ENCODE measurements around the gene PHF13.

PHF13 gene

DNA sequence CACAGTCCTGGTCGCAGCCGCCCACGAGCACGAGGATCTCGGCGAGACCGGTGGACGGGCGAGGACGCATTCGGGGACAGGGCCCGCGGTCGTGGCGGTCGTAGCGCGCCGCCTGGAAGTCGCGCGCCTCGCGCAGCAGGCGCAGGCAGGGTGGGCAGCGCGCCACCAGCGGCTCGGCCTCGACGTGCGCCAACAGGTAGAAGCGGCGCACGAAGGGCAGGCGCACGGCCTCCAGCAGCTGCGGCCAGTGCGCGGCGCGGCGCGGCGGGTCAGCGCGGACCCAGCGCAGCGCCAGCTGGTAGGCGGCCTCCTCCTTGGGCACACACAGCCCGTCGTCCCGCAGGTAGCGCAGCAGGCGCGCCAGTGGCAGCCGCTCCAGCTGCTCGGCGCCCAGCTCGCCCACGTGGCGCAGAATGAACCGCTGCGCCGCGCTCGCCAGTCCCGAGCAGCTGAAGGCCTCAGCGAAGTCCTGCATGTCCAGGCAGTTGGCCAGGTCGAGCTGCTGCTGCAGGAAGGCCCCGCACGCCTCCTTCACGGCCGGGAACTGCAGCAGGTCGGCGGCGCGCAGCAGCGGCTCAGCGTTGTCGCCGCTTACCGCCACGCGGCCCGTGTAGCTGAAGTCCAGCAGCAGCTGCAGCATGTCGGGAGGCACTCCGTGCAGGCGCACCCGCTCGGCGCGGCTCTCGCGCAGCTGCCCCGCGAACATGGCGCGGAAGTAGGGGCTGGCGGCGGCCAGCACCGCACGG, 11.4 kb upstream of the PHF13 start:
- DNase-seq (ENCODE audit: low spot score): peak; percentile 66

DNA sequence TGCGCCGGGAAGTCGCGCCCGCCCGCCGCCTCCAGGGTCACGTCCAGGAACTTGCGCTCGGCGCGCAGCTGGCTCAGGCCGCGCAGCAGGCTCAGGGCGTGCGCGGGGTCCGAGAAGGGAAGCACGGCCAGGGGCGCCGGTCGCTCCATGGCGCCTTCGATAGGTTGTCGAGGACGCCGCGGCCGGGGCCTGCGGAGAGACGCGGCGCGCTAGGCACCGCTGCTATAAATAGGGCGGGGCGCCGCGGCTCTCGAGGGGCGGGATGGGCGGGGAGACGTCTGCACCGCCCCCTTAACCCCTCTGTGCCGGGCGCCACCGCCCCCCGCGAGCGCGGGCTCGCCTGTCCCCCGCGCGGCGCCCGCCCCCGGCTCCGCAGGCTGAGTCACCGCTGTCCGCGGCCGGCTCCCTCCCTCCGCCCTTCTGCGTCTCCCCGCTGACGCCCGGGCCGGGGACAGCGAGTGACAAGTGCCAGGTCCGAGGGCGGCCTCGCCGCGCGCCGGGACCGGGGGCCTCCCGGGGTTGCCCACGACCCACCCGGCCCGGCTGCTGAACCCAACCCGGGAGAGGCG, 10.8 kb upstream of the PHF13 start, which contains the start of gene KLHL21:
Gene KLHL21, minus strand, starts transcription at position 201 of the 569 bp plus-strand sequence. Its CDS starts 52 bp downstream, at position 149.
- peak; percentile 90 for DNase-seq (ENCODE audit: low spot score)

DNA sequence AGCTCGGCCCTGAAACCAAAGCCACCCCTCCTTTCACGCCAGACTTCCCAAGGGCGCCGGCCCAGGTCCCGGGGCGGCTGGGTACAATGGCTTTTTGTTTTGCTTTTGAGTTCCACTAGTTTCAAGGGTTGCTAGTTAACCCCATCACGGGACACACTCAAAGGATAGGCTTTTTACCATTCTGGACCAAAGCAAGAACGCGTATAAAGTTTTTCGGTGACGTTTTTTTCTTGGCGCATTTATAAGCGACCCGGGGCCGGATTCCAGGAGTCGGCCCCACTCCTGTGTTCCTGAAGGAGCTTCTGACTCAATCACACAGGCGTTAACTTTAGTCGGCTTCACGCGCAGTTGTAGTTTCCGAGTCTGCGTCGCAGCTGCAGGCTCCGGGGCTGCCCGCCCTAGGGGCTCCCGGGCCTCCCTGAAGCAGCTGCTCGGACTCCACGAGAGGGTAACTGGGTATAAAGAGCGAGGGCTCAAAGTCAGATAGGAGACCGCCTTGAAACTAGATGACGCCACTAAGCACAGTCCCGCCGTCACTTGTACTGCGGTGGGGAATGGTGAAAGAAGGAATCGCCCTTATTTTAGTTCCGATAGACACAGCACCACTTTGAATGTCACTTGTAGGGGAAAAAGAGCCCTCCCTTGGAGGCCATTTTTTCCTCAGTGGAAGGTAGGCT, 10.2 kb upstream of the PHF13 start:
- DNase-seq (ENCODE audit: low spot score): no peak

- no peak for DNase-seq (ENCODE audit: low spot score)
Observed at GRCh38 chr1:6603915-6604558, 9.5 kb upstream of the PHF13 start.

- no peak for DNase-seq (ENCODE audit: low spot score)
Observed at GRCh38 chr1:6612641-6613360, 730 bp upstream of the PHF13 start.

GRCh38 chr1:6614019-6614928, 743 bp downstream of the PHF13 start:
- DNase-seq (ENCODE audit: low spot score): peak; percentile 91

GRCh38 chr1:6614929-6615785, 1.6 kb downstream of the PHF13 start:
- DNase-seq (ENCODE audit: low spot score): no peak

DNA sequence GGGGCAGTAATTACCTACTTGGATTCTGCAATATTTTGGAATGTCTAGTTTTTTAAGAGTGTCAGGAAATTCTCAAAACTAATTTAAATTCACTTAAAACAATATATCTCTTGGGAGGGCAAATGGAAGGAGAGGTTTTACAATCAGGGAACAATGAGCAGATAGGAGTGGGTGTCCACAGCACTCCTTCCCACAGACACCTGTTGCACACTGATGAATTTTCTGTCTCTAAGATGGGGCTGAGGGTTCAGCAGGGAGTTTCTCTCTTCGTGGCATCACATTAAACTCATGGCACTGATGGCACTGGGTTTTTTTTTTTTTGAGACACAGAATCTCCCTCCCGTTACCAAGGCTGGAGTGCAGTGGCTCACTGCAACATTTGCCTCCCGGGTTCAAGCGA, 5.5 kb downstream of the PHF13 start:
- DNase-seq (ENCODE audit: low spot score): no peak

GRCh38 chr1:6621429-6622391, 8.2 kb downstream of the PHF13 start:
- DNase-seq (ENCODE audit: low spot score): no peak

DNA sequence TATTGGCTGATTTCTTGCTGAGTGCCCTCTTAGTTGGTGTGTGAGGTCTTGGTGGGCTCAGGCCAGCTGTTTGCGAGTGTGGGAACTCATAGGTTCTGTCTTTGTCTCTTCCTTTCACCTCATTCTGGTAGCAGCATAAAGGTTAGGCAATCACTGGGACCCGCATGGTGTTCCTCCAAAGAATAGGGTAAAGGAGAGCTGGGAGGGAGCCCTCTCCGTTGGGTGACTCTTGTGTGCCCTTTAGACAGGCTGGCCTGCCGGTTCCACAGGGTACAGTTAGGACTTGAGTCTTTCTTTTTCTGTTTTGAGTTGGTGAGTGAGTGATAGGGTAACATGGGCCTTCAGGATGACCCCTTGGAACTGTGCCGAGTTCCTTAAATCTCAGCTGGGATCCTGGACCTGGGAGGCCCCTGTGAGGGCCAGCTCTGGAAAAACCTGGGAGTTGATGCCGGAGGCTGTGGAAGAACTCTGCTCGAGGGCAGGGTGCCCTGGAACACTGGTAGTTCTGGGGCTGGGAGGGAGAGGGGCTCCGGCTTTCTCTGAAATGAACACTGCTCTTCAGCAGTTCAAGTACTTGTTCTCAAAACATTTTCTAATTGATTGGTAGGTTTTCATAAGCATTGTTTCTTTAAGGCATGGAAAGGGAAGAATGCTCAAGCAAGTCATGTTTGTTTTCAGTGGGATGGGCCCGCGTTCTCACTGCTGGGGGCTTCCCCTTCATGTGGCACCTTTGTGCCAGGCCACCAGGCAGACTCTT, 9.0 kb downstream of the PHF13 start:
- no peak for DNase-seq (ENCODE audit: low spot score)

DNA sequence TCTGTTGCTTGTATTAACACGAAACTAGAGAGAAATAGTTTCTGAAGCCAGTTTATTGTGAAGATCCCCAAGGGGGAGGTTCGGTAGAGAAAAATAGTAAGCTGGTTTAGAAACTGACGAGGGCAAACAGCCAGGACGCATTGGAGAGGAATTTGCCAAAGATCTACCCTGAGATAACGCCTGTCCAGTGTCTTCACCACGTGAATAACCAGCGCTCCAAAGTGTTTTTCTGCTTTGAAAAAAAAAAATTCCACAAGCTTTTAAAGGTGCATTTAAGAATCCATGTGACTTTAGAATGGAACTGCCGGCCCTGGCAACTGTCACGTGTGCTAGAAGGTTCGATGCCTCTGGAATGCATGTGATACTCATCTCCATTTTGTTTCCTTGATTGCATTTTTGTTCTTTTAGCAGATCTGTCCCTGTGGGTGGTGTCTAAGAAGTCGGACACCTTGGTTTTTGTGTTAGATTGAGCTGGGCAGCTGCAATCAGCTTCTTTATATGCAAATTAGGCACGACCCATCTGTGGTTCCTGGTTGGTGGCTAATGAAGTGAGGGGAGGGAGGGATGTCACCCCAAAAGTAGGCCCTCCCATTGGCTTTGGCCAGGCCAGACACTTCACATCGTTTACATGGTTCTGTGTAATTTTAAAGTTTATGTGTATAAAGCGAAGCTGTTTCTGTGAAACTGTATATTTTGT, 9.9 kb downstream of the PHF13 start:
- DNase-seq (ENCODE audit: low spot score): no peak

DNA sequence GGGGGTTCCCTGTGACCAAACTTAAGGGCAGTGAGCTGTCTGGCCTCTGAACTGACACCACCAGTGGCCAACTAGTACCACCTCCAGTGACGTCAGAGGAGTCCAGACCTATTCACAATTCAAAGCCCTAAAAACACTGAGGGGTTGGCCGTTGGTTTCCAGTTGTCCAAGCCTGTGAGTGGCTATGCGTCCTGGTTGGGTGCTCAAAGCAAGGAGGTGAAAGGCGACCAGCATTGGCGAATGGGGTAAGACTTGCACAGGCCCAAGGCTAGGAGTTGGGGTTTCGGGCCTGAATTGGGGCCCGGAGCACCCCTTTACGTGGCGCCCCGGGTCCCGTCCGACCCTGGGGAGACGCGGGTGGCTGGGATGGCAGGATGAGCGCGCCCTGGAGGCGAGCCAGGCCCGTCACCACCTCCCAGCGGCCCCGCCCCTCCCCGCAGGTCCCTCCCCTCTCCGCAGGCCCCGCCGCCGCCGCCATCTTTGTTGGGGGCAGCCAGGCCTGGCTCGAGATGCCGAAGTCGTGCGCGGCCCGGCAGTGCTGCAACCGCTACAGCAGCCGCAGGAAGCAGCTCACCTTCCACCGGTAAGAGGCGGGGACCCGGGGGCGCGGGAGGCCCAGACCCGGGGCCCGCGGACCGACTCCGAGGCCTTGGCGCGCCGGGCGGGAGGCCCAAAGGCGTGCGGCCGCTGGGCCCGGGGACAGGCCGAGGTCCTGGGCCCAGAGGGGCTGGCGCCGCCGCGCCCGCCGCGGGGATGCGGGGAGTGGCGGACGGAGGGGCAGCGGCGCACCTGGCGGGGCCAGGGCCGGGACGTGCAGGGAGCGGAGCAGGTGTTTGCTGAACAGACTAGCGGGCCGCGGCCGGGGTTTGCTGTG, 11.4 kb downstream of the PHF13 start, which contains the start of gene THAP3:
Gene THAP3, plus strand, starts transcription at position 159 of the 874 bp plus-strand sequence. Its CDS starts 351 bp downstream, at position 510.
- DNase-seq (ENCODE audit: low spot score): peak; percentile 97

DNA sequence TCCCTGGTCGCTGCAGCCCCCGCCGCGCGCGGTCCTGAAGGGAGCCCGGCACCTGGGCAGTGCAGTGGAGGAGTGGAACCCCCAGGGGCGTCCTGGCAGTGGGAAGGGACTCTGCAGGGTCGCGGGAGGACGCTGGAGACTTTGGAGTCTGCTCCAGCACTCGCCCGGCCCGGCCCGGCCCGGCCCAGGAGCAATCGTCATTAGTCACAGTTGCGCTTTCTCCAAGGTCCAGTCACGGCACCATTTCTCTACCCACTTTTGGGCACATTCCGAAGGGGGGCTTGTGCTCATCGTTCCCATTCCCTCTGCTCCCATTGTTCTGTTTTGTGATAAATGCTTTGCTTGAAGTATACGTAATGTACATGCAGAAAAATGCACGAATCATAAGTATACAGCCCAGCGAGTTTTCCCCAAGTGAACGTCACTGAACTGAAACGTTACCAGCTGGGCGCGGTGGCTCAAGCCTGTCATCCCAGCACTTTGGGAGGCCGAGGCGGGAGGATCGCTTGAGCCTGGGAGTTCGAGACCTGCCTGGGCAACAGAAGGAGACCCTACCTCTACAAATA, 12.1 kb downstream of the PHF13 start:
- DNase-seq (ENCODE audit: low spot score): no peak

GRCh38 chr1:6627031-6627430, 13.5 kb downstream of the PHF13 start:
- no peak for DNase-seq (ENCODE audit: low spot score)

DNA sequence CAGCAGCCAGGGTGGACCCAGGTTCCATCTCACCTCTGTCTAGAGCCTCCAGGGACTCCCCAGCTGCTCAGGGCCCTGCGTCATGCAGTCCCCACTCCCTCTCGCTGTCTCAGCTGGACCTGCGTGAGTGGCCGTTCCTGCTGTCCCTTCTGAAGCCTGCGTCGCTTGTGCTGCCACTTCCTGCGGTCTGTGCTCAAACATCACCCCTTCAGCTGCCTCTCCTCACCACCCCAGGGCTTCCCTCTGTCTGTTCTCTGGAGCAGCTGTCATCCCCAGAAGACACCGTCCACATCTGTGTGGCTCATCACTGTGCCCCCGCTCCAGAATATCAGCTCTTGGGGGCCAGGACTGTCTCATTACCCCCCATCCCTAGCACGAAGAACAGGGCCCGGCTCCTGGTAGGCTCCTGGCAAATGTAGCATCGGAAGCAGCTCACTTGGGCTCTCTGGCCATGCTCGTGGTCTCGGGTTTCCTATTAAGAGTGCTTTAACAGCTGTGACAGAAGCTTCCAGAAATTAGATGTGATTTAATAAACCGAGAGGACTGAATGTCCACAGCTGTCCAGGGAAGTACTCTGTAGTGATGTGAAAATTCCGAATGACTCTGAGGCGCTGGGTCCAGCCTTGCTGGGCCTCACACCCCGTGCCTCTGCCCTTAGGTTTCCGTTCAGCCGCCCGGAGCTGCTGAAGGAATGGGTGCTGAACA, 14.5 kb downstream of the PHF13 start:
- DNase-seq (ENCODE audit: low spot score): no peak
